Panc1 (cell line): ENCODE data around the gene FDXACB1. TPM values are rescaled to one million over a fixed set of nuclear protein-coding genes. Genes with fewer than 3 reads are reported as not detected.

ENCODE experiments used
- ATAC-seq: fragments of 200-7000 bp; cut with Tn5 transposase; 2 replicates; pipeline ENCODE4 v1.9.1; 2020; ENCODE audit warnings: mild to moderate bottlenecking, moderate library complexity
- BruUV-seq: library from RNA; stranded (reverse); fragments of 400-500 nt; replicated peaks from 2 replicates; lab custom pipeline; 2021; lab: Mats Ljungman, UMichigan
- CTCF ChIA-PET: fragments of 300-600 bp; sonication (Branson Sonifier 250); formaldehyde crosslinking; loops from one replicate; lab custom pipeline; 2022; ENCODE audit warnings: antibody characterized with exemption; lab: Charles Lee
- POLR2A ChIA-PET: fragments of 300-600 bp; sonication (Branson Sonifier 250); formaldehyde crosslinking; loops from one replicate; lab custom pipeline; 2022; ENCODE audit warnings: antibody characterized with exemption; lab: Charles Lee
- DNase-seq: peaks from one replicate; pipeline ENCODE4 v3.0.0-alpha.2; 2010; ENCODE audit warnings: low read depth, low spot score
- H3K27ac ChIP-seq: 2 replicates; pipeline ENCODE4 v1.5.1; 2011; ENCODE audit warnings: mild to moderate bottlenecking, low read length, inconsistent platforms
- H3K27me3 ChIP-seq: fragments of 200-500 bp; sonication (Bioruptor generic); 2 replicates; pipeline ENCODE4 v1.6.0; 2014; ENCODE audit warnings: low read length, inconsistent platforms; ENCODE audit not compliant: control insufficient read depth, insufficient read depth
- H3K36me3 ChIP-seq: fragments of 200-500 bp; sonication (Bioruptor generic); 2 replicates; pipeline ENCODE4 v1.5.1; 2014; ENCODE audit warnings: inconsistent platforms, mild to moderate bottlenecking, low read length, moderate library complexity; ENCODE audit not compliant: control insufficient read depth, insufficient read depth
- H3K4me1 ChIP-seq: 2 replicates; pipeline ENCODE4 v1.5.1; 2011; ENCODE audit warnings: inconsistent platforms, mild to moderate bottlenecking, low read length, moderate library complexity; ENCODE audit not compliant: control insufficient read depth, insufficient read depth
- H3K4me3 ChIP-seq, 2 experiments: 2 replicates each; pipeline ENCODE4 v1.5.1; 2011 to 2012; ENCODE audit warnings: low read depth in 2 of 2, low read length in 2 of 2, mild to moderate bottlenecking in 2 of 2, inconsistent platforms in 1 of 2, moderate library complexity in 1 of 2
- H3K9me3 ChIP-seq: fragments of 200-500 bp; sonication (Bioruptor generic); 2 replicates; pipeline ENCODE4 v1.5.1; 2014; ENCODE audit warnings: low read depth, mild to moderate bottlenecking, inconsistent platforms, low read length, moderate library complexity; ENCODE audit not compliant: control insufficient read depth, insufficient read depth
- CTCF ChIP-seq: fragments of 450-650 bp; IDR thresholded peaks from 2 replicates; pipeline ENCODE4 v1.5.1; 2017; ENCODE audit warnings: mild to moderate bottlenecking
- POLR2AphosphoS5 ChIP-seq: IDR thresholded peaks from 2 replicates; pipeline ENCODE4 v1.6.1; 2012; ENCODE audit warnings: mild to moderate bottlenecking, low read depth, low read length, moderate library complexity
- REST ChIP-seq, 2 experiments: IDR thresholded peaks; 2 replicates each; pipeline ENCODE4 v1.6.1; 2011 to 2012; ENCODE audit warnings: low read depth in 2 of 2, control low read depth in 1 of 2, low read length in 1 of 2, mild to moderate bottlenecking in 1 of 2, moderate library complexity in 1 of 2; ENCODE audit not compliant: insufficient read depth in 1 of 2
- SIN3A ChIP-seq: IDR thresholded peaks from 2 replicates; pipeline ENCODE4 v1.6.1; 2012; ENCODE audit warnings: low read depth, mild to moderate bottlenecking, low read length, moderate library complexity, borderline replicate concordance; ENCODE audit not compliant: insufficient read depth
- TCF7L2 ChIP-seq: IDR thresholded peaks from 2 replicates; pipeline ENCODE4 v1.6.1; 2011; ENCODE audit warnings: mild to moderate bottlenecking, low read depth, low read length, inconsistent platforms
- in situ Hi-C: cut with HindIII; loops from 2 replicates; pipeline ENCODE4 v1.10.0; 2016; ENCODE audit warnings: low sequenced_read_pairs, low pct_unique_long_range_greater_than_20kb
- intact Hi-C: fragments of 100-400 bp; cut with micrococcal nuclease; formaldehyde crosslinking; loops from one replicate; pipeline ENCODE4 v1.10.0; 2022; ENCODE audit not compliant: unreplicated experiment
- total RNA-seq: library from RNA; stranded (reverse); gene quantifications from one replicate; pipeline ENCODE4 v1.2.1, GENCODE V29; 2021; ENCODE audit not compliant: unreplicated experiment

Gene FDXACB1
- total RNA-seq, 1 experiment from 2014 or later = 4.1 TPM

- intact Hi-C loops = loop anchor here (10.0 kb wide), 1 partner anchor 105 kb away; no protein-coding TSS in a partner anchor
- TSS peak; percentile 95 for BruUV-seq
- no peaks in the 10 kb centered on the region for H3K36me3 ChIP-seq
- in situ Hi-C loops = no loop called here
- peak overlapping the region; percentile 80 to 90 for H3K4me3 ChIP-seq
- no peaks in the 10 kb centered on the region for H3K9me3 ChIP-seq
- peaks cover 9% of the 10 kb centered on the region; the same call in 1 of the 2 replicates for H3K4me1 ChIP-seq
- DNase-seq = no peak
- H3K27ac ChIP-seq = peak overlapping the region; percentile 92
- peak; percentile 7; the same call in 1 of the 2 replicates for ATAC-seq
- no peaks in the 10 kb centered on the region for H3K27me3 ChIP-seq
- TF ChIP-seq CTCF = no peak
- CTCF ChIA-PET = interaction anchor here (1.1 kb wide), 1 partner anchor 99 kb away, joined by 5 read pairs; no protein-coding TSS in a partner anchor
- POLR2A ChIA-PET = no interaction called here
These were observed 634 bp upstream of the FDXACB1 start for GRCh38 chr11:111879637-111879960.

GRCh38 chr11:111878385-111878848 lies 548 bp downstream of the FDXACB1 start:
- no peaks in the 10 kb centered on the region for H3K9me3 ChIP-seq
- TSS peak; percentile 75 for BruUV-seq
- H3K27me3 ChIP-seq = no peaks in the 10 kb centered on the region
- CTCF ChIA-PET = no interaction called here
- intact Hi-C loops (loop anchor here (10.0 kb wide), 1 partner anchor 106 kb away; no protein-coding TSS in a partner anchor), in situ Hi-C loops (no loop called here)
- POLR2A ChIA-PET = interaction anchor here (0.7 kb wide), 1 partner anchor 250 kb away, joined by 3 read pairs; no protein-coding TSS in a partner anchor
- DNase-seq (no peak), ATAC-seq (peak; percentile 35)
- peak overlapping the region; percentile 92 for H3K27ac ChIP-seq
- TF ChIP-seq REST (IDR thresholded peaks at IDR 0.05; ENCODE audit: insufficient read depth in 1 of 2, low read depth in 2 of 2, low read length in 1 of 2) (no peak), CTCF (no peak), TCF7L2 (no peak), POLR2AphosphoS5 (no peak), SIN3A (no peak)
- H3K4me1 ChIP-seq = peaks cover 9% of the 10 kb centered on the region; the same call in 1 of the 2 replicates
- H3K36me3 ChIP-seq = no peaks in the 10 kb centered on the region
- peak overlapping the region; percentile 80 to 90 for H3K4me3 ChIP-seq
